GM18502 (cell line): ENCODE results near the gene ALDH5A1.
A peak's percentile ranks its signal among the peaks of the same experiment; 100 is the strongest.

Experiments used
- ATAC-seq: cut with Tn5 transposase; IDR thresholded peaks from one replicate; pipeline ENCODE4 v1.9.1; 2021; ENCODE audit warnings: mild to moderate bottlenecking; ENCODE audit not compliant: unreplicated experiment, poor library complexity

The ALDH5A1 gene

DNA sequence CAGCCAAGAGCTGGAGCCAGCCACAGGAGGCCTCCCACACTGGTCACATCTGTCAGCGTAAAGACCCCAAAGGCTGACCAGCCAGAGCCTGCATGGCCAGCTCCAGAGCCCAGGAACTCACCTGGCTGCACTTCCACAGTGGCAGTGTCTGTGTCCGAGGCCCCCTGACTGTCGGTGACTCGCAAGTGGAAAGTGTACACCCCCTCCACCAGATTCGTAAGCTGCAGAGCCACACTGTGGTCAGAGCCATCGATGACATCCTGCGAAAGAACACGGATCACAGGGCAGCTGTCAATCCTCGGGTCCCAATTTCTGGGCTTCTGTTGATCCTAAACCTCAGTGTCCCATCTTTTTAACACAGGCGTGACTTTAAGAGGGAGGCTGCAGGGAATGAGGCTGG, 69.3 kb downstream of the ALDH5A1 start:
- ATAC-seq: no peak

DNA sequence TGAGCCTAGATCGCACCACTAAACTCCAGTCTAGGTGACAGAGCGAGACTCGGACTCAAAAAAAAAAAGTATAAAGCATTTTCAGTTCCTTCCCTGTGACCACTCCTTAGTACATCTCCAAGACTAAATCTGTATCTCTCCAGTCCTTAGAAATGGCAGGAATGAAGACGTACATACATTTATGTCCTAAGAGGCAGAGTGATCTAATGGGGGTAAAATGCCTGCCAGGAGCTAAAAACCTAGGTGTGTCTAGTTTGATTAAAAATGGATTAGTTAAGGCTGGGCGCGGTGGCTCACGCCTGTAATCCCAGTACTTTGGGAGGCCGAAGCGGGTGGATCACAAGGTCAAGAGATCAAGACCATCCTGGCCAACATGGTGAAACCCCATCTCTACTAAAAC, 70.4 kb downstream of the ALDH5A1 start:
- no peak for ATAC-seq

DNA sequence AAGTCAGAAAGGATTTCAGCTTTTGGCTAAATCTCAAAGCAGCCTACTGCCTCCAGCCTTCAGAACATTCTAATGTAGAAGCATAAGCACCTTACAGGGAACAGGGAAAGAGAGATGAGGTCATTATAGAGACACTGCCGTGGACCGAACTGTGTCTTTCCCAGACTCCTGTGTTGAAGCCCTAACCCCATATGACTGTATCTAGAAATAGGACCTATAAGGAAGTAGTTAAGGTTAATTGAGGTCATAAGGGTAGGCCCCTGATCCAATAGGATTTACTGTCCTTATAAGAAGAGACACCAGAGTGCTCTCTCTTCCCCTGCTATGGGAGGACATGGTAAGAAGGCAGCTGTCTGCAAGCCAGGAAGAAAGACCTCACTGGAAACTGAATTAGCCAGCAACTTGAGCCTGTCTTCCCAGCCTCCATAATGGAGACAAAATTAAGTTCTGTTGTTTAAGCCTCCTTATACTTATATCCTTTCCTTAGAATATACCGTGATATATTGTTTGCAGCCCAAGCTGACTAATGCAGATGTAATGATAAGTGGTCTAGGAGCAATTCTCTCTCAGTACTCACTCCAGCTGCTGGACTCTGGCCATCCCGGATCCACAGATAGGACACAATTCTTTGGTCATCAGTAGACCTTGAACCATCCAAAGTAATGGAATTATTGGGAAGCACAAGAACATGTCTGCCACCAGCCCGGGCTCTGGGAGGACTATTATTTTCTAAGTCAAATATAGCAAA, 71.4 kb downstream of the ALDH5A1 start:
- no peak for ATAC-seq

DNA sequence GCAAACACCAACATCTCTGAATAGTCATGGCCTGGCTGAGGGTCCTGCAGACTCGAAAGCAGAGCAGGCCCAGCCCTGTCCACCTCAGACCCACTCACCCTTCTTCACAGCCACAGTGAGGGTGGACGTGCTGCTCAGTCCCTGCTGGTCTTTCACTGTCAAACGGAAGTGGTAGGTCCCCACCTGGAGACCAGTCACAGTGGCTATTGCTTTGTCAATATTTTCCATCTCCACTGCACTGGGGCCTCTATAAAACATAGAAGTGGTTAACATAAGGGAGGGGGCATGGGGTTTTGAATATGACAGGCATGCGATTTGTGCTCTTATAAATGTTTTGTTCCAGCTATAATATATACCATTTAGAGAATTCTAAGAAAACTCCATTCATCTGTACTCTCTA, 73.9 kb downstream of the ALDH5A1 start:
- ATAC-seq: no peak

DNA sequence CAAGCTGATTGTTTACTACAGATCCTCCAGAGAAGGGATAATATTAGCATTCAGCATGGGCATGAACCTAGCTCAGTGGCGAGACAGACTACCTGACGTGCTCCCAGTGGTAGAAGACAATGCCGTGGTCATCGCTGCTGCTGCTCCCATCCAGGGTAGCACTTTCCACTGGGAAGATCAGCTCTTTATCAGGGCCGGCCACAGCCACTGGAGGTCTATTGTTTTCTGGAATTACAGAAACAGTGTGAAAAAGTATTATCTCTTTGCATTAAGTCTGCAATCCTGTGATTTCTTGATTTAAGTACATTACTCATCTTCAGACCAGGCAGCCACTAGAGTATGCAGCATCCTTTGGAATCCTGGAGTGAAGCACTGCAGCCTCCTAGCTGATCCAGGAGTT, 75.0 kb downstream of the ALDH5A1 start:
- ATAC-seq: no peak

DNA sequence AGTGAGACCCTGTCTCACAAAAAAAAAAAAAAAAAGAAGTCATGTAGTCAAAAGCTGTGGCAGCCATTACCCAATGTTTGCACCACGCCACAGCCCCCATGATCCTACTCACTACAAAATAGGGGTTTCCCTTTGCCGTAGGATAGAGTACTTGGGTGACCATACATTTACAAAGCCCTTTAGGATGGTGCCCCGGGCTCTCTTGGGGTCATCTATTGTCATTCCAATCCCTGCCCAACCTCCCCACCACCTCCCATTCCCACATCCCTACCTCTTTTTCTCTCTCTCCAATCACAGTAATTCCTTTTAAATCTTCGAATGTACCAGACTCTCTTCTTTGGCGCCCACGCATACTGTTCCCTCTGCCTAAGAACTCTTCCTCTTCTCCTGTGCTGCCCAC, 76.6 kb downstream of the ALDH5A1 start:
- no peak for ATAC-seq

DNA sequence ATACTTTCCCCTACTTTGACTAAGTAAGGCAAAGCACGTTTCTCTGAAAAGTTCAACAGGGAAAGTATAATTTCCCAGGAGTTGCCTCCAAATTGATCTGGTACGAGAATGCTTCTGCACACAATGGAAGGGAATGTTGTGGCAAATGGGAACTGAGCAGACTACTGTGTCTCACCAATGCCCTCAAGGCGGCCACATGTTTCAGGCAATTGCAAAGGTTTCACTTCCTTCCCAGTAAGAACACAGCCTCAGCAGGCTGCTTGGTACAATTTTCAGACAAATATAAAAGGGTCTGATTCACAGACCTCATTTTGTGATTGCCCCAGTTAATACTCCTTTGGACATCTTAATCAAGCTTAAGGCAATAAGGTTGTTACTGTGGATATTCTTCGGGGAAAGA, 80.0 kb downstream of the ALDH5A1 start:
- peak; percentile 86 for ATAC-seq

DNA sequence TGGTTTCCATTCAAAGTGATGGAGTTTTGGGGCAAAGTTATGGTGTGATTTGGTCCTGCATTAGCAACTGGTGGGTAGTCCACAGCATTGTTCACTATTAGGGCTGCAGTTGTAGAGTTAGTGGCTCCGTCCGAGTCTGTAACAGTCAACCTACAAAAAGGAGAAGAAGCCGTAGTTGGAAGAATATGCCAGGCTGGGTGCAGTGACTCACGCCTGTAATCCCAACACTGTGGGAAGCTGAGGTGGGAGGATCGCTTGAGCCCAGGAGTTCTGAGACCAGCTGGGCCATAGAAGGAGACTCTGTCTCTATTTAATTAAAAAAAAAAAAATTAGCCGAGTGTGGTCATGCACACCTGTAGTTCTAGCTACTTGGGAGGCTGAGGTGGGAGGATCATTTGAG, 81.7 kb downstream of the ALDH5A1 start:
- no peak for ATAC-seq

DNA sequence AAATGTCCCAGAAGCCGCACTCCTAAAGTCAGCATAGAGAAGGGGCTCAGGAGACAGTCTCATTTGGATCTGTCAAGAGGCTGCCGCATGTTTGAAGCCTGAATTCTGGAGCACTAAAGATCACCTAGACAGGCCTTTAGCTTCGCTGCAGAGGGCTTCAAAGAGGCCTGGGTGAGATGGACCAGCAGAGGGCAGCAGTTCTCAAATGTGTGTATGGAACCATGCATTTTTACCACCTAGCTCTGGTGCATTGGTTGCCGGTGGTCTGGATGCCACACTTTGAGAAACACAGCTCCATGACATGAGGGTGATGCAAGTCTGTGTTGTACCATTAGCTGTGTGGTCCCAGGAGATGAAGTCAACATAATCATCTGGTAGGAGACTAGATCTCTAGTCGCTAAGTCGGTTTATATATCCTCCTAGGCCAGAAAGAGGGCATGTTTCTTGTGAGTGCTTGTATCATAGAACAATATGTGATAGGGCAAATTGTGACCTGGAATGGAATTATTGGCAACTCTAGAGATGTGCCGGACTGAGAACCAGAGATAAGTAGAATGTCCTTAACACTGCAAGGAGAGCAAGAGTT, 86.4 kb downstream of the ALDH5A1 start:
- ATAC-seq: peak; percentile 82

DNA sequence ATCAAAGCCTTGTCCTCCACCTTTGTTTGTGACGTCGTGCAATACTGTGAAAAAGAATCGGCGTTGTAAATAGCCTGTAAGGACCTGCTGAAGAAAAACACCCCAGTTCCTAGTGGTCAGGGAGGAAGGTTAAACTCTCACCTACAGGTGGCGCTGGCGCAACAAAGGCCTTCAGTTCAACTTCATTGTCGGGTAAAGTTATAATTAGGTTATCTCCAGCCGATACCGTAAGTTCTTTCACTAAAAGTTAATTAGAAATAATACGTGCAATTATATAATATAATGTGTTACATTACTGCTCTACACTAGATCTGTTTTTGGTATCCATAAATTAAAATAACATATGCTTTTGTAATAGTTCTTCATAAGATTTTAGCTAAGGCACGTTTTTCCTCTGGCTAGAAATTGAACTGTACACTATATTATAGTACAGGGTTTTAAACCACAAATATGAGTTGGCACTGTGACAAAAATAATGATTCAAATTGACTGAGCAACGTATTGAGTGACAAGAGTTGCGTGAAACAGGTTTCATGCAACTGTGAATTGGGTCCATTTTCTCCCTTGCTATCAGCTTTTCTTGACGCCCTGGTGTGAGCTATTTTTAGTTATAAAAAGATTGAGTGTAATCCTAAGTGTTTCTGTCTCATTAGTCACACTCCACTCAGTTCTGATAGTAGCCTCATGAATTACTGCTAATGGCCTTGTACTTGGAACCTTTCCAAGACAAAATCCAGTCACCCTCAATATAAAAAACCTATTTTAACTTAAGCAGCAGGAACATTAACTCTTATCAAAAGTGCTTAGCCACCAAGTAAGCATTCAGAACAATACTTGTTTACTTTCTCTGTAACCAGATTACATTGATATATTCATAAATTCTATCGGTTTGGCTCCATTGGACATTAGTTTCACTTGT, 89.0 kb downstream of the ALDH5A1 start:
- ATAC-seq: peak; percentile 74

DNA sequence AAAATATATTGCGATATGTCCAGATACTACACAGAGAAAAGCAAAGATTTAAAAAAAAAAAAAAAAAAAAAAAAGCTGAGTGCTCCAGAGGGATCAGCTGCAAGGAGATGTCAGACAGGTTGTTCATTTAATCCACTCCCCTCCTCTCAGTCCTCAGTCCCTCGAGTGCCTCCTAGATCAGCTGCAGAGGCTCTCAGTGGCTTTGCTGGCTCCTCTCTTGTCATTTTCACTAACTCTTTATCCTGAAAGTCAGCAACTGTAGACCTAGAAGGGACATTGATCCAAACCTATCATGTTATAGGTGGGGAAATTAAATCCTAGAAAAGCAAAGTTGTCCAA, 89.6 kb downstream of the ALDH5A1 start:
- no peak for ATAC-seq
